HEK293T (cell line): ENCODE results near the gene ARMC8.

Experiments used
- FOXK2 ChIP-seq: fragments of 450-650 bp; IDR thresholded peaks from 2 replicates; pipeline ENCODE4 v1.6.1; 2016; ENCODE audit warnings: mild to moderate bottlenecking
- FOXM1 ChIP-seq: fragments of 450-650 bp; IDR thresholded peaks from 2 replicates; pipeline ENCODE4 v1.6.1; 2017; ENCODE audit warnings: mild to moderate bottlenecking, borderline replicate concordance
- HDGF ChIP-seq: fragments of 450-650 bp; IDR thresholded peaks from 2 replicates; pipeline ENCODE4 v1.6.1; 2017; ENCODE audit warnings: antibody characterized with exemption, borderline replicate concordance
- SP1 ChIP-seq: fragments of 450-650 bp; IDR thresholded peaks from 2 replicates; pipeline ENCODE4 v1.6.1; 2017
- SUZ12 ChIP-seq: fragments of 450-650 bp; IDR thresholded peaks from 2 replicates; pipeline ENCODE4 v1.6.1; 2016; ENCODE audit warnings: mild to moderate bottlenecking

- TF ChIP-seq FOXK2 (no peak), SUZ12 (no peak), FOXM1 (no peak), SP1 (no peak), HDGF (no peak)
These were observed 32.2 kb downstream of the ARMC8 start for GRCh38 chr3:138219255-138219654.
